Panc1 (cell line): ENCODE results near the gene PEF1. TPM values are rescaled to one million over a fixed set of nuclear protein-coding genes. Genes with fewer than 3 reads are reported as not detected.

Source experiments
- ATAC-seq: fragments of 200-7000 bp; cut with Tn5 transposase; 2 replicates; pipeline ENCODE4 v1.9.1; 2020; ENCODE audit warnings: mild to moderate bottlenecking, moderate library complexity
- BruUV-seq: library from RNA; stranded (reverse); fragments of 400-500 nt; replicated peaks from 2 replicates; lab custom pipeline; 2021; lab: Mats Ljungman, UMichigan
- CTCF ChIA-PET: fragments of 300-600 bp; sonication (Branson Sonifier 250); formaldehyde crosslinking; loops from one replicate; lab custom pipeline; 2022; ENCODE audit warnings: antibody characterized with exemption; lab: Charles Lee
- POLR2A ChIA-PET: fragments of 300-600 bp; sonication (Branson Sonifier 250); formaldehyde crosslinking; loops from one replicate; lab custom pipeline; 2022; ENCODE audit warnings: antibody characterized with exemption; lab: Charles Lee
- DNase-seq: peaks from one replicate; pipeline ENCODE4 v3.0.0-alpha.2; 2010; ENCODE audit warnings: low read depth, low spot score
- H3K27ac ChIP-seq: 2 replicates; pipeline ENCODE4 v1.5.1; 2011; ENCODE audit warnings: mild to moderate bottlenecking, low read length, inconsistent platforms
- H3K27me3 ChIP-seq: fragments of 200-500 bp; sonication (Bioruptor generic); 2 replicates; pipeline ENCODE4 v1.6.0; 2014; ENCODE audit warnings: low read length, inconsistent platforms; ENCODE audit not compliant: control insufficient read depth, insufficient read depth
- H3K36me3 ChIP-seq: fragments of 200-500 bp; sonication (Bioruptor generic); 2 replicates; pipeline ENCODE4 v1.5.1; 2014; ENCODE audit warnings: inconsistent platforms, mild to moderate bottlenecking, low read length, moderate library complexity; ENCODE audit not compliant: control insufficient read depth, insufficient read depth
- H3K4me1 ChIP-seq: 2 replicates; pipeline ENCODE4 v1.5.1; 2011; ENCODE audit warnings: inconsistent platforms, mild to moderate bottlenecking, low read length, moderate library complexity; ENCODE audit not compliant: control insufficient read depth, insufficient read depth
- H3K4me3 ChIP-seq, 2 experiments: 2 replicates each; pipeline ENCODE4 v1.5.1; 2011 to 2012; ENCODE audit warnings: low read depth in 2 of 2, low read length in 2 of 2, mild to moderate bottlenecking in 2 of 2, inconsistent platforms in 1 of 2, moderate library complexity in 1 of 2
- H3K9me3 ChIP-seq: fragments of 200-500 bp; sonication (Bioruptor generic); 2 replicates; pipeline ENCODE4 v1.5.1; 2014; ENCODE audit warnings: low read depth, mild to moderate bottlenecking, inconsistent platforms, low read length, moderate library complexity; ENCODE audit not compliant: control insufficient read depth, insufficient read depth
- CTCF ChIP-seq: fragments of 450-650 bp; IDR thresholded peaks from 2 replicates; pipeline ENCODE4 v1.5.1; 2017; ENCODE audit warnings: mild to moderate bottlenecking
- POLR2AphosphoS5 ChIP-seq: IDR thresholded peaks from 2 replicates; pipeline ENCODE4 v1.6.1; 2012; ENCODE audit warnings: mild to moderate bottlenecking, low read depth, low read length, moderate library complexity
- REST ChIP-seq, 2 experiments: IDR thresholded peaks; 2 replicates each; pipeline ENCODE4 v1.6.1; 2011 to 2012; ENCODE audit warnings: low read depth in 2 of 2, control low read depth in 1 of 2, low read length in 1 of 2, mild to moderate bottlenecking in 1 of 2, moderate library complexity in 1 of 2; ENCODE audit not compliant: insufficient read depth in 1 of 2
- SIN3A ChIP-seq: IDR thresholded peaks from 2 replicates; pipeline ENCODE4 v1.6.1; 2012; ENCODE audit warnings: low read depth, mild to moderate bottlenecking, low read length, moderate library complexity, borderline replicate concordance; ENCODE audit not compliant: insufficient read depth
- TCF7L2 ChIP-seq: IDR thresholded peaks from 2 replicates; pipeline ENCODE4 v1.6.1; 2011; ENCODE audit warnings: mild to moderate bottlenecking, low read depth, low read length, inconsistent platforms
- in situ Hi-C: cut with HindIII; loops from 2 replicates; pipeline ENCODE4 v1.10.0; 2016; ENCODE audit warnings: low sequenced_read_pairs, low pct_unique_long_range_greater_than_20kb
- intact Hi-C: fragments of 100-400 bp; cut with micrococcal nuclease; formaldehyde crosslinking; loops from one replicate; pipeline ENCODE4 v1.10.0; 2022; ENCODE audit not compliant: unreplicated experiment
- total RNA-seq: library from RNA; stranded (reverse); gene quantifications from one replicate; pipeline ENCODE4 v1.2.1, GENCODE V29; 2021; ENCODE audit not compliant: unreplicated experiment

Gene PEF1
- total RNA-seq, 1 experiment from 2014 or later: 58.4 TPM

- ChIA-PET CTCF (interaction anchor here (0.7 kb wide), 1 partner anchor 441 kb away, joined by 3 read pairs; no protein-coding TSS in a partner anchor), POLR2A (no interaction called here)
- no peaks in the 10 kb centered on the region for H3K9me3 ChIP-seq
- no peaks in the 10 kb centered on the region for H3K27me3 ChIP-seq
- H3K36me3 ChIP-seq: no peaks in the 10 kb centered on the region
- in situ Hi-C loops: no loop called here
- BruUV-seq: no TSS peak
- H3K27ac ChIP-seq: no peak overlapping the region
- TF ChIP-seq TCF7L2: no peak
- no peak for TF ChIP-seq POLR2AphosphoS5
- TF ChIP-seq REST (IDR thresholded peaks at IDR 0.05; ENCODE audit: insufficient read depth in 1 of 2, low read depth in 2 of 2, low read length in 1 of 2): no peak
- no peak for TF ChIP-seq SIN3A
- TF ChIP-seq CTCF: no peak
- ATAC-seq (no peak), DNase-seq (no peak)
- intact Hi-C loops: no loop called here
- peaks cover 26% of the 10 kb centered on the region for H3K4me1 ChIP-seq
- no peak overlapping the region for H3K4me3 ChIP-seq
These were observed 46.2 kb upstream of the PEF1 start for GRCh38 chr1:31690921-31691320.

- ATAC-seq (peak; percentile 36; the same call in 1 of the 2 replicates), DNase-seq (no peak)
- Histone ChIP-seq H3K4me1 (peaks cover 26% of the 10 kb centered on the region), H3K36me3 (no peaks in the 10 kb centered on the region), H3K27ac (peak overlapping the region; percentile 56; the same call in 1 of the 2 replicates), H3K27me3 (no peaks in the 10 kb centered on the region), H3K4me3 (no peak overlapping the region), H3K9me3 (no peaks in the 10 kb centered on the region)
- no peak for TF ChIP-seq POLR2AphosphoS5
- TF ChIP-seq CTCF: no peak
- TF ChIP-seq SIN3A: no peak
- peak; percentile 87 for TF ChIP-seq TCF7L2
- TF ChIP-seq REST (IDR thresholded peaks at IDR 0.05; ENCODE audit: insufficient read depth in 1 of 2, low read depth in 2 of 2, low read length in 1 of 2): no peak
- BruUV-seq: no TSS peak
- intact Hi-C loops (no loop called here), in situ Hi-C loops (no loop called here)
- POLR2A ChIA-PET: no interaction called here
- CTCF ChIA-PET: no interaction called here
These were observed 45.2 kb upstream of the PEF1 start for GRCh38 chr1:31689854-31690253.
